Trophoblast cell (in vitro differentiated cells and primary cell): ENCODE measurements around the gene MORN5.

Experiments
- DNase-seq, 2 donors: peaks; one replicate each; pipeline ENCODE4 v3.0.0-alpha.2; 2016
- H2AFZ ChIP-seq: 2 replicates; pipeline ENCODE4 v1.6.1; 2013; ENCODE audit warnings: low read length, moderate library complexity, mild to moderate bottlenecking; ENCODE audit not compliant: insufficient read depth, poor library complexity
- H2AK5ac ChIP-seq: 2 replicates; pipeline ENCODE4 v1.6.1; 2013; ENCODE audit warnings: mild to moderate bottlenecking, low read length
- H2BK120ac ChIP-seq: 2 replicates; pipeline ENCODE4 v1.6.1; 2013; ENCODE audit warnings: low read length, mild to moderate bottlenecking, moderate library complexity; ENCODE audit not compliant: insufficient read depth, poor library complexity
- H2BK12ac ChIP-seq: 2 replicates; pipeline ENCODE4 v1.6.1; 2013; ENCODE audit warnings: mild to moderate bottlenecking, low read length, moderate library complexity
- H2BK5ac ChIP-seq: 2 replicates; pipeline ENCODE4 v1.6.1; 2013; ENCODE audit warnings: low read length, low read depth, moderate library complexity, mild to moderate bottlenecking; ENCODE audit not compliant: poor library complexity
- H3K14ac ChIP-seq: 2 replicates; pipeline ENCODE4 v1.6.1; 2013; ENCODE audit warnings: mild to moderate bottlenecking, low read length
- H3K18ac ChIP-seq: 2 replicates; pipeline ENCODE4 v1.6.1; 2013; ENCODE audit warnings: mild to moderate bottlenecking, low read length
- H3K23ac ChIP-seq: 2 replicates; pipeline ENCODE4 v1.6.1; 2013; ENCODE audit warnings: low read length
- H3K27ac ChIP-seq: 2 replicates; pipeline ENCODE4 v1.5.1; 2013; ENCODE audit warnings: low read depth, mild to moderate bottlenecking, inconsistent platforms, low read length, moderate library complexity
- H3K27me3 ChIP-seq: 2 replicates; pipeline ENCODE4 v1.6.1; 2013; ENCODE audit warnings: inconsistent platforms, mild to moderate bottlenecking, low read length, moderate library complexity; ENCODE audit not compliant: insufficient read depth
- H3K36me3 ChIP-seq, 2 experiments: 1 replicate in 1 of 2; 2 replicates in 1 of 2; pipeline ENCODE4 v1.6.1; 2013; ENCODE audit warnings: low read length in 2 of 2, mild to moderate bottlenecking in 2 of 2, moderate library complexity in 1 of 2; ENCODE audit not compliant: insufficient read depth in 2 of 2, control insufficient read depth in 1 of 2
- H3K4ac ChIP-seq: 2 replicates; pipeline ENCODE4 v1.6.1; 2013; ENCODE audit warnings: low read depth, mild to moderate bottlenecking, low read length, moderate library complexity
- H3K4me1 ChIP-seq, 2 experiments: 1 replicate in 1 of 2; 2 replicates in 1 of 2; pipeline ENCODE4 v1.6.1; 2013; ENCODE audit warnings: low read length in 2 of 2, mild to moderate bottlenecking in 2 of 2, moderate library complexity in 1 of 2; ENCODE audit not compliant: insufficient read depth in 2 of 2, control insufficient read depth in 1 of 2
- H3K4me2 ChIP-seq: 2 replicates; pipeline ENCODE4 v1.6.1; 2013; ENCODE audit warnings: inconsistent platforms, mild to moderate bottlenecking, low read length, moderate library complexity
- H3K4me3 ChIP-seq: 2 replicates; pipeline ENCODE4 v1.5.1; 2013; ENCODE audit warnings: mild to moderate bottlenecking, low read depth, low read length, inconsistent platforms
- H3K79me1 ChIP-seq: one replicate; pipeline ENCODE4 v1.6.1; 2013; ENCODE audit warnings: low read length
- H3K79me2 ChIP-seq: 2 replicates; pipeline ENCODE4 v1.6.1; 2013; ENCODE audit warnings: low read length, mild to moderate bottlenecking; ENCODE audit not compliant: control insufficient read depth, insufficient read depth, poor library complexity
- H3K9ac ChIP-seq: 2 replicates; pipeline ENCODE4 v1.6.1; 2013; ENCODE audit warnings: mild to moderate bottlenecking, low read length
- H3K9me3 ChIP-seq: 2 replicates; pipeline ENCODE4 v1.6.1; 2013; ENCODE audit warnings: low read depth, mild to moderate bottlenecking, control low read depth, inconsistent platforms, low read length; ENCODE audit not compliant: insufficient read depth
- H4K12ac ChIP-seq: 2 replicates; pipeline ENCODE4 v1.6.1; 2013; ENCODE audit warnings: low read depth, mild to moderate bottlenecking, low read length, moderate library complexity
- H4K8ac ChIP-seq: 2 replicates; pipeline ENCODE4 v1.6.1; 2013; ENCODE audit warnings: low read depth, mild to moderate bottlenecking, low read length, moderate library complexity
- H4K91ac ChIP-seq: one replicate; pipeline ENCODE4 v1.6.1; 2013; ENCODE audit warnings: low read depth, mild to moderate bottlenecking, low read length, moderate library complexity
- WGBS: extraction: QIAGEN DNeasy Blood & Tissue Kit; methylation state at CpG from one replicate; pipeline ENCODE4 v1.1.7; 2013; ENCODE audit warnings: missing lambda C conversion rate; ENCODE audit not compliant: insufficient read length, insufficient coverage; ENCODE audit errors: extremely low coverage; 5-methylcytosine and 5-hydroxymethylcytosine counted together

MORN5 gene

GRCh38 chr9:122186301-122186700, 26.6 kb downstream of the MORN5 start:
- no peak for DNase-seq
- no peaks in the 10 kb centered on the region for H3K79me1 ChIP-seq
- no peak overlapping the region for H2AFZ ChIP-seq
- no peak overlapping the region for H2BK5ac ChIP-seq
- H3K4me2 ChIP-seq, result no peak overlapping the region
- H3K27me3 ChIP-seq, result no peaks in the 10 kb centered on the region
- no peaks in the 10 kb centered on the region for H3K79me2 ChIP-seq
- H2BK12ac ChIP-seq, result no peak overlapping the region
- H3K4ac ChIP-seq, result no peak overlapping the region
- no peak overlapping the region for H3K9ac ChIP-seq
- no peak overlapping the region for H3K23ac ChIP-seq
- H4K12ac ChIP-seq, result no peak overlapping the region
- no peak overlapping the region for H3K4me3 ChIP-seq
- H3K36me3 ChIP-seq, result no peaks in the 10 kb centered on the region
- no peak overlapping the region for H4K8ac ChIP-seq
- H4K91ac ChIP-seq, result no peak overlapping the region
- WGBS, result no CpG with 5 or more reads among the region's 5 CpGs
- no peak overlapping the region for H2AK5ac ChIP-seq
- H3K14ac ChIP-seq, result no peak overlapping the region
- no peak overlapping the region for H3K27ac ChIP-seq
- peaks cover 3% of the 10 kb centered on the region for H3K9me3 ChIP-seq
- no peaks in the 10 kb centered on the region for H3K4me1 ChIP-seq
- H3K18ac ChIP-seq, result no peak overlapping the region
- no peak overlapping the region for H2BK120ac ChIP-seq

DNA sequence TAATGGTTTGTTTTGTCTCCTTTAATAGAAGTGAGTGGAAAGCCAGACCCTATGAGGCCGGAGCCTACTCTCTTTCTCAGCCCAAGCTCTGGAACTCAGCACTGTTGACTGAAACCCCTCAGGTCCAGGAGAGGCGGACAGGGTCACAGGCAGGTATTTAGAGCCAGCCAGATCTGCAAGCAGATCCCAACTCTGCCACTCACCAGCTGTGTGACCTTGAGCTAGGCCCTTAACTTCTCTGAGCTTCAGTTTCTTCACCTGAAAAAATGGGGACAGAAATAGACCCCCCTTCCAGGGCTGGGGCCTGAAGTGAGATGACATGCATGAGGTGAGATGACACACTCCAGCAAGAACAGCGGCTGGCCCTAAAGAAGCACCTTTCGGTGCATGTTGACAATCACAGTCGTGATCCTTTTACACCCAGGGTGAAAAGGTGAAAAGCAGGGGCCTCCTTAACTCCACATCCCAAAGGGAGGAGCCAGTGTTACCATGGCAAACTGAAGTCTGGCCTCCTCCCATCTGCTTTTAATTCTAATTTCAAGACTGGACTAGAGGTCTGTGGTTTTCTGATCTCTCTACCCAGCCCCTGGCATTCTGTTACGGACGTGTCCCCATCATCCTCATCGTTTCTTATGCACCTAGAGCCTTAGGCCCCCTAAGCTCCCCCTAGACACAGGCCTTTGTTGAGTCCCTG, 27.2 kb downstream of the MORN5 start:
- Histone ChIP-seq H4K12ac (no peak overlapping the region), H3K4me1 (no peaks in the 10 kb centered on the region), H3K79me2 (no peaks in the 10 kb centered on the region)

GRCh38 chr9:122188369-122188768, 28.7 kb downstream of the MORN5 start:
- Histone ChIP-seq H3K23ac (no peak overlapping the region), H2BK12ac (no peak overlapping the region), H3K27me3 (no peaks in the 10 kb centered on the region), H3K18ac (no peak overlapping the region), H2AK5ac (no peak overlapping the region), H3K4me3 (no peak overlapping the region), H3K9ac (no peak overlapping the region), H3K79me1 (no peaks in the 10 kb centered on the region), H3K79me2 (no peaks in the 10 kb centered on the region), H3K9me3 (peaks cover 3% of the 10 kb centered on the region), H3K4ac (no peak overlapping the region), H2AFZ (no peak overlapping the region), H4K91ac (no peak overlapping the region), H3K4me1 (no peaks in the 10 kb centered on the region), H3K4me2 (no peak overlapping the region), H3K14ac (no peak overlapping the region), H4K12ac (no peak overlapping the region), H2BK5ac (no peak overlapping the region), H3K36me3 (no peaks in the 10 kb centered on the region), H4K8ac (no peak overlapping the region), H2BK120ac (no peak overlapping the region), H3K27ac (no peak overlapping the region)
- no CpG with 5 or more reads among the region's 6 CpGs for WGBS
- no peak for DNase-seq

More for the DNA sequence above, 27.2 kb downstream of the MORN5 start:
- no CpG with 5 or more reads among the region's 8 CpGs for WGBS
- Histone ChIP-seq H2AK5ac (no peak overlapping the region), H2AFZ (no peak overlapping the region), H3K9ac (no peak overlapping the region), H2BK120ac (no peak overlapping the region), H3K36me3 (no peaks in the 10 kb centered on the region), H2BK5ac (no peak overlapping the region), H2BK12ac (no peak overlapping the region), H3K4me2 (no peak overlapping the region), H3K18ac (no peak overlapping the region), H3K79me1 (no peaks in the 10 kb centered on the region), H3K27me3 (no peaks in the 10 kb centered on the region), H3K23ac (no peak overlapping the region), H3K4ac (no peak overlapping the region), H4K8ac (no peak overlapping the region), H3K4me3 (no peak overlapping the region), H3K27ac (no peak overlapping the region), H3K9me3 (peaks cover 3% of the 10 kb centered on the region), H4K91ac (no peak overlapping the region), H3K14ac (no peak overlapping the region)
- no peak for DNase-seq

- no peaks in the 10 kb centered on the region for H3K79me1 ChIP-seq
- no peak overlapping the region for H3K4me3 ChIP-seq
- peaks cover 2% of the 10 kb centered on the region for H3K9me3 ChIP-seq
- H3K4me2 ChIP-seq, result no peak overlapping the region
- no peaks in the 10 kb centered on the region for H3K36me3 ChIP-seq
- H3K14ac ChIP-seq, result no peak overlapping the region
- no peak overlapping the region for H2BK5ac ChIP-seq
- H3K79me2 ChIP-seq, result no peaks in the 10 kb centered on the region
- H3K27me3 ChIP-seq, result no peaks in the 10 kb centered on the region
- no peak overlapping the region for H4K8ac ChIP-seq
- no CpG with 5 or more reads among the region's 12 CpGs for WGBS
- H2BK120ac ChIP-seq, result no peak overlapping the region
- no peak overlapping the region for H2BK12ac ChIP-seq
- no peak for DNase-seq
- H4K12ac ChIP-seq, result no peak overlapping the region
- no peak overlapping the region for H2AFZ ChIP-seq
- H3K4me1 ChIP-seq, result no peaks in the 10 kb centered on the region
- no peak overlapping the region for H3K18ac ChIP-seq
- H4K91ac ChIP-seq, result no peak overlapping the region
- no peak overlapping the region for H3K27ac ChIP-seq
- H3K23ac ChIP-seq, result no peak overlapping the region
- no peak overlapping the region for H3K4ac ChIP-seq
- no peak overlapping the region for H2AK5ac ChIP-seq
- no peak overlapping the region for H3K9ac ChIP-seq
Measured at GRCh38 chr9:122190597-122191381, 31.1 kb downstream of the MORN5 start.
